Osteocyte (in vitro differentiated cells): Measurements from ENCODE around the gene IL36A. TPM values are rescaled to one million over a fixed set of nuclear protein-coding genes. Genes with fewer than 3 reads are reported as not detected.

Source experiments
- DNase-seq: peaks from one replicate; pipeline ENCODE4 v3.0.0; 2021; ENCODE audit warnings: mixed read lengths; ENCODE audit not compliant: unreplicated experiment; ENCODE audit errors: extremely low spot score
- H3K27ac Mint-ChIP-seq: one replicate; pipeline ENCODE4 v1.8.0; 2021; ENCODE audit warnings: mild to moderate bottlenecking, mixed read lengths; ENCODE audit not compliant: unreplicated experiment
- H3K27me3 Mint-ChIP-seq: one replicate; pipeline ENCODE4 v1.8.0; 2021; ENCODE audit warnings: mixed read lengths; ENCODE audit not compliant: unreplicated experiment
- H3K36me3 Mint-ChIP-seq: one replicate; pipeline ENCODE4 v1.8.0; 2021; ENCODE audit warnings: mixed read lengths; ENCODE audit not compliant: unreplicated experiment
- H3K4me1 Mint-ChIP-seq: one replicate; pipeline ENCODE4 v1.8.0; 2021; ENCODE audit warnings: mixed read lengths; ENCODE audit not compliant: unreplicated experiment
- H3K4me3 Mint-ChIP-seq: one replicate; pipeline ENCODE4 v1.8.0; 2021; ENCODE audit warnings: mild to moderate bottlenecking, moderate library complexity, mixed read lengths; ENCODE audit not compliant: unreplicated experiment
- H3K9me3 Mint-ChIP-seq: one replicate; pipeline ENCODE4 v1.8.0; 2021; ENCODE audit warnings: mixed read lengths; ENCODE audit not compliant: unreplicated experiment
- long read RNA-seq: library from polyadenylated mRNA; unstranded; transcript quantifications from one replicate; pipeline ENCODE4 v2.0.0, GENCODE V29; 2021
- total RNA-seq: library from RNA; stranded (reverse); gene quantifications from 2 replicates; pipeline ENCODE4 v1.2.1, GENCODE V29; 2021
- TF ChIP-seq, protein P1 (sequence below): fragments of 200-600 bp; sonication (generic); IDR thresholded peaks from 2 replicates; pipeline ENCODE4 v1.5.0; 2021; ENCODE audit warnings: antibody characterized with exemption, mild to moderate bottlenecking, moderate library complexity

IL36A gene
- not detected in 2 replicates for total RNA-seq
- long read RNA-seq: 0 reads

- H3K27me3 Mint-ChIP-seq: peaks cover 38% of the 10 kb centered on the region
- H3K9me3 Mint-ChIP-seq: peaks cover 18% of the 10 kb centered on the region
- TF ChIP-seq, protein P1, sequence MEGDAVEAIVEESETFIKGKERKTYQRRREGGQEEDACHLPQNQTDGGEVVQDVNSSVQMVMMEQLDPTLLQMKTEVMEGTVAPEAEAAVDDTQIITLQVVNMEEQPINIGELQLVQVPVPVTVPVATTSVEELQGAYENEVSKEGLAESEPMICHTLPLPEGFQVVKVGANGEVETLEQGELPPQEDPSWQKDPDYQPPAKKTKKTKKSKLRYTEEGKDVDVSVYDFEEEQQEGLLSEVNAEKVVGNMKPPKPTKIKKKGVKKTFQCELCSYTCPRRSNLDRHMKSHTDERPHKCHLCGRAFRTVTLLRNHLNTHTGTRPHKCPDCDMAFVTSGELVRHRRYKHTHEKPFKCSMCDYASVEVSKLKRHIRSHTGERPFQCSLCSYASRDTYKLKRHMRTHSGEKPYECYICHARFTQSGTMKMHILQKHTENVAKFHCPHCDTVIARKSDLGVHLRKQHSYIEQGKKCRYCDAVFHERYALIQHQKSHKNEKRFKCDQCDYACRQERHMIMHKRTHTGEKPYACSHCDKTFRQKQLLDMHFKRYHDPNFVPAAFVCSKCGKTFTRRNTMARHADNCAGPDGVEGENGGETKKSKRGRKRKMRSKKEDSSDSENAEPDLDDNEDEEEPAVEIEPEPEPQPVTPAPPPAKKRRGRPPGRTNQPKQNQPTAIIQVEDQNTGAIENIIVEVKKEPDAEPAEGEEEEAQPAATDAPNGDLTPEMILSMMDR: no peak
- H3K36me3 Mint-ChIP-seq: peaks cover 2% of the 10 kb centered on the region
- no peak within 1 kb of the TSS for H3K27ac Mint-ChIP-seq
- no peak within 1 kb of the TSS for H3K4me3 Mint-ChIP-seq
- DNase-seq: no peak
- no peaks in the 10 kb centered on the region for H3K4me1 Mint-ChIP-seq
Measured at GRCh38 chr2:113005030-113005509, at the start of gene IL36A. IL36A (plus strand) TSS chr2:113005459; CDS start chr2:113005872, 413 bp downstream.

DNA sequence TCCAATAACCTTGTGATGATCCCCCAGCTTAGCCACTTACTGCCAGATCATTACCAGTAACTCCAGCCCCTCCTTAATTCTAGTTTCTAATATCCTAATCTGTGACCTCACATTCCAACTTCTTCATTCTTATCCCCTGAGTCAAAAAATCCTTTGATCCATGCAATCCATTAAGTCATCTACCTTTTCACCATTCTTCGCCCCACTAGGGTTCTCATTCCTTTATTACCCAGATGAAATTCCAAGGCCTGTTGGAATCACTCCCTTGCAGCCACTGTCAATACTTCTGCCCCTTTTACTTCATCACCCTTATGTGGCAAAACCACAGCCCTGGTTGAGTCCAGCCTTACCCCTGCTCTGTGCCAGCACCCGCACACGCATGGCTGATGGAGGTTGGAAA, 47.7 kb upstream of the IL36A start:
- no peaks in the 10 kb centered on the region for H3K36me3 Mint-ChIP-seq
- peaks cover 26% of the 10 kb centered on the region for H3K27me3 Mint-ChIP-seq
- no peaks in the 10 kb centered on the region for H3K9me3 Mint-ChIP-seq
- no peak overlapping the region for H3K4me3 Mint-ChIP-seq
- TF ChIP-seq, protein P1: no peak
- H3K27ac Mint-ChIP-seq: no peak overlapping the region
- DNase-seq: peak; percentile 38
- no peaks in the 10 kb centered on the region for H3K4me1 Mint-ChIP-seq

- H3K27me3 Mint-ChIP-seq: peaks cover 28% of the 10 kb centered on the region
Measured at GRCh38 chr2:112958428-112959108, 46.7 kb upstream of the IL36A start.

GRCh38 chr2:112959109-112959812, 46.0 kb upstream of the IL36A start:
- TF ChIP-seq, protein P1: no peak
- Mint-ChIP-seq H3K9me3 (no peaks in the 10 kb centered on the region), H3K4me1 (no peaks in the 10 kb centered on the region), H3K36me3 (no peaks in the 10 kb centered on the region), H3K27ac (no peak overlapping the region), H3K4me3 (no peak overlapping the region), H3K27me3 (peaks cover 28% of the 10 kb centered on the region)
- peak; percentile 42 for DNase-seq

More at GRCh38 chr2:112958428-112959108, 46.7 kb upstream of the IL36A start:
- H3K4me3 Mint-ChIP-seq: no peak overlapping the region
- no peaks in the 10 kb centered on the region for H3K36me3 Mint-ChIP-seq
- TF ChIP-seq, protein P1: peak; percentile 80
- no peak overlapping the region for H3K27ac Mint-ChIP-seq
- no peaks in the 10 kb centered on the region for H3K9me3 Mint-ChIP-seq
- DNase-seq: peak; percentile 72
- H3K4me1 Mint-ChIP-seq: no peaks in the 10 kb centered on the region

- TF ChIP-seq, protein P1: no peak
- H3K27ac Mint-ChIP-seq: no peak overlapping the region
- no peak overlapping the region for H3K4me3 Mint-ChIP-seq
- DNase-seq: peak; percentile 72
- no peaks in the 10 kb centered on the region for H3K4me1 Mint-ChIP-seq
- no peaks in the 10 kb centered on the region for H3K9me3 Mint-ChIP-seq
- H3K27me3 Mint-ChIP-seq: peaks cover 24% of the 10 kb centered on the region
- no peaks in the 10 kb centered on the region for H3K36me3 Mint-ChIP-seq
Measured at GRCh38 chr2:112960230-112960825, 44.9 kb upstream of the IL36A start.
